HTERT RPE-1 (cell line): Measurements from ENCODE around the gene EFNB2.

Source experiments
- in situ Hi-C: fragments of 300-500 bp; cut with MboI; formaldehyde crosslinking; loops from 4 replicates; pipeline ENCODE4 v1.14.3; 2020; ENCODE audit warnings: low sequenced_read_pairs

Gene EFNB2

GRCh38 chr13:106535552-106536243 is at the start of gene EFNB2:
Gene EFNB2, minus strand, starts transcription at chr13:106535662. Its CDS starts 698 bp downstream, at chr13:106534964.
- in situ Hi-C loops, result no loop called here

- in situ Hi-C loops, result no loop called here
These were observed 45.8 kb upstream of the EFNB2 start for GRCh38 chr13:106581225-106581624.

GRCh38 chr13:106575896-106576295 is 40.4 kb upstream of the EFNB2 start:
- in situ Hi-C loops, result no loop called here

- in situ Hi-C loops, result no loop called here
These were observed 38.4 kb upstream of the EFNB2 start for GRCh38 chr13:106573868-106574267.

- in situ Hi-C loops, result no loop called here
These were observed 37.9 kb upstream of the EFNB2 start for GRCh38 chr13:106573284-106573846.

- in situ Hi-C loops, result no loop called here
These were observed 34.9 kb upstream of the EFNB2 start for GRCh38 chr13:106570299-106570852.

GRCh38 chr13:106569233-106570095 is 34.0 kb upstream of the EFNB2 start:
- in situ Hi-C loops, result no loop called here

GRCh38 chr13:106568299-106569003 is 33.0 kb upstream of the EFNB2 start:
- in situ Hi-C loops, result no loop called here

- in situ Hi-C loops, result no loop called here
These were observed 32.2 kb upstream of the EFNB2 start, which contains the start of gene ARGLU1 for GRCh38 chr13:106567474-106568298. Gene ARGLU1, minus strand, starts transcription at chr13:106568137. Its CDS starts 218 bp downstream, at chr13:106567919.

- in situ Hi-C loops, result no loop called here
These were observed 31.4 kb upstream of the EFNB2 start for GRCh38 chr13:106566641-106567473.

- in situ Hi-C loops, result no loop called here
These were observed 29.8 kb upstream of the EFNB2 start for GRCh38 chr13:106565127-106565775.

- in situ Hi-C loops, result no loop called here
These were observed 26.8 kb upstream of the EFNB2 start for GRCh38 chr13:106562301-106562700.

GRCh38 chr13:106561551-106562170 is 26.2 kb upstream of the EFNB2 start:
- in situ Hi-C loops, result no loop called here

GRCh38 chr13:106560821-106561220 is 25.4 kb upstream of the EFNB2 start:
- in situ Hi-C loops, result no loop called here

GRCh38 chr13:106558527-106558926 is 23.1 kb upstream of the EFNB2 start:
- in situ Hi-C loops, result no loop called here

- in situ Hi-C loops, result no loop called here
These were observed 20.3 kb upstream of the EFNB2 start for GRCh38 chr13:106555631-106556328.

GRCh38 chr13:106551751-106552150 is 16.3 kb upstream of the EFNB2 start:
- in situ Hi-C loops, result no loop called here
